ENCODE results near the gene GABRB1.

Gene GABRB1

GRCh38 chr4:47045261-47045660 is 13.9 kb downstream of the GABRB1 start:
- TF ChIP-seq CTCF (IDR thresholded peaks at IDR 0.05; ENCODE audit: low read depth, low read length): no peak
- H3K4me3 ChIP-seq (ENCODE audit: low read depth, low read length): no peak overlapping the region

- TF ChIP-seq CTCF (IDR thresholded peaks at IDR 0.05; ENCODE audit: low read depth, low read length): no peak
- H3K4me3 ChIP-seq (ENCODE audit: low read depth, low read length): no peak overlapping the region
These were observed 18.0 kb downstream of the GABRB1 start for GRCh38 chr4:47049347-47049746.

- TF ChIP-seq CTCF (IDR thresholded peaks at IDR 0.05; ENCODE audit: low read depth, low read length): no peak
- H3K4me3 ChIP-seq (ENCODE audit: low read depth, low read length): no peak overlapping the region
These were observed 19.7 kb downstream of the GABRB1 start for GRCh38 chr4:47050761-47051725.

- no peak overlapping the region for H3K4me3 ChIP-seq (ENCODE audit: low read depth, low read length)
- no peak for TF ChIP-seq CTCF (IDR thresholded peaks at IDR 0.05; ENCODE audit: low read depth, low read length)
These were observed 22.1 kb downstream of the GABRB1 start for GRCh38 chr4:47053485-47053884.

- no peak for TF ChIP-seq CTCF (IDR thresholded peaks at IDR 0.05; ENCODE audit: low read depth, low read length)
- H3K4me3 ChIP-seq (ENCODE audit: low read depth, low read length): no peak overlapping the region
These were observed 22.8 kb downstream of the GABRB1 start for GRCh38 chr4:47054130-47054529.

GRCh38 chr4:47057991-47058390 is 26.6 kb downstream of the GABRB1 start:
- no peak for TF ChIP-seq CTCF (IDR thresholded peaks at IDR 0.05; ENCODE audit: low read depth, low read length)

GRCh38 chr4:47060561-47060960 is 29.2 kb downstream of the GABRB1 start:
- H3K4me3 ChIP-seq (ENCODE audit: low read depth, low read length): no peak overlapping the region
- no peak for TF ChIP-seq CTCF (IDR thresholded peaks at IDR 0.05; ENCODE audit: low read depth, low read length)

More at GRCh38 chr4:47057991-47058390, 26.6 kb downstream of the GABRB1 start:
- H3K4me3 ChIP-seq (ENCODE audit: low read depth, low read length): no peak overlapping the region
